ENCODE measurements around the gene KIAA0930.

GRCh38 chr22:45227645-45228400 is 12.9 kb downstream of the KIAA0930 start:
- TF ChIP-seq CTCF (IDR thresholded peaks at IDR 0.05) (no peak), EZH2 (IDR thresholded peaks at IDR 0.05; ENCODE audit: borderline replicate concordance, insufficient read depth, low read depth, low read length, poor library complexity, severe bottlenecking) (no peak)

Measured in B cell (primary cell).